Endothelial cell of umbilical vein (primary cell): Measurements from ENCODE around the gene INPP5E. TPM values are rescaled to one million over a fixed set of nuclear protein-coding genes. Genes with fewer than 3 reads are reported as not detected.
"Not testable (repeated sequence)": the region's sequence is repeated elsewhere in the genome, so short reads cannot be mapped to it uniquely, and the experiment has no call there.

Experiments
- BruUV-seq: library from RNA; stranded (reverse); fragments of 400-500 nt; replicated peaks from 2 replicates; lab custom pipeline; 2021; lab: Mats Ljungman, UMichigan
- CTCF ChIA-PET: fragments of 300-600, 350-600 bp; sonication (Branson Sonifier 250); formaldehyde crosslinking; loops from one replicate; lab custom pipeline; 2021; ENCODE audit warnings: antibody characterized with exemption, inconsistent platforms; lab: Charles Lee
- POLR2A ChIA-PET: fragments of 300-600, 350-600 bp; sonication (Branson Sonifier 250); formaldehyde crosslinking; loops from one replicate; lab custom pipeline; 2021; ENCODE audit warnings: antibody characterized with exemption, inconsistent platforms; lab: Charles Lee
- DNase-seq: peaks from one replicate; pipeline ENCODE4 v3.0.0-alpha.2; 2011; ENCODE audit warnings: low read depth, low spot score
- FAIRE-seq: peaks from 2 replicates; lab custom pipeline; 2011; peaks lifted over from hg19 to GRCh38; lab: Jason Lieb, UNC
- H2AFZ ChIP-seq: 2 replicates; pipeline ENCODE4 v1.6.0; 2012; ENCODE audit warnings: low read depth, low read length, control low read depth, inconsistent platforms
- H3K27ac ChIP-seq: 2 replicates; pipeline ENCODE4 v1.5.1; 2011; ENCODE audit warnings: low read depth, mild to moderate bottlenecking, control low read depth, low read length, moderate library complexity; ENCODE audit not compliant: insufficient read depth
- H3K27me3 ChIP-seq, 2 experiments: 2 replicates each; pipeline versions ENCODE4 v1.6.0 to v1.6.1; 2011; ENCODE audit warnings: low read length in 2 of 2, mixed read lengths in 1 of 2; ENCODE audit not compliant: control insufficient read depth in 2 of 2, insufficient read depth in 2 of 2
- H3K36me3 ChIP-seq, 2 experiments: 2 replicates in 1 of 2; 3 replicates in 1 of 2; pipeline ENCODE4 v1.5.1; 2011; ENCODE audit warnings: low read length in 2 of 2, mild to moderate bottlenecking in 1 of 2, moderate library complexity in 1 of 2; ENCODE audit not compliant: control insufficient read depth in 2 of 2, insufficient read depth in 2 of 2; ENCODE audit errors: extremely low read depth in 1 of 2
- H3K4me1 ChIP-seq: 3 replicates; pipeline ENCODE4 v1.5.1; 2011; ENCODE audit warnings: mild to moderate bottlenecking, low read length; ENCODE audit not compliant: control insufficient read depth, insufficient read depth; ENCODE audit errors: extremely low read depth
- H3K4me2 ChIP-seq: 2 replicates; pipeline ENCODE4 v1.6.1; 2011; ENCODE audit warnings: low read length, control low read depth, mixed read lengths; ENCODE audit not compliant: insufficient read depth
- H3K4me3 ChIP-seq, 3 experiments: fragments of 200-600 bp in 1 of 3; sonication (generic), shearing (Covaris generic) in 1 of 3; replicated peaks in 1 of 3; 2 replicates each; pipeline ENCODE4 v1.5.1; 2011 to 2016; ENCODE audit warnings: control low read depth in 3 of 3, low read length in 3 of 3, mild to moderate bottlenecking in 2 of 3, inconsistent platforms in 1 of 3, low read depth in 1 of 3, moderate library complexity in 1 of 3; ENCODE audit not compliant: insufficient read depth in 1 of 3
- H3K79me2 ChIP-seq: 2 replicates; pipeline ENCODE4 v1.6.0; 2012; ENCODE audit warnings: low read length, inconsistent platforms; ENCODE audit not compliant: control insufficient read depth, insufficient read depth
- H3K9ac ChIP-seq: replicated peaks from 2 replicates; pipeline ENCODE3; 2011; ENCODE audit warnings: low read length, control low read depth; ENCODE audit not compliant: insufficient read depth; ENCODE audit errors: extremely low read depth
- H3K9me1 ChIP-seq: replicated peaks from 3 replicates; pipeline ENCODE4 v1.6.0; 2011; ENCODE audit warnings: mild to moderate bottlenecking, low read length; ENCODE audit not compliant: control insufficient read depth, insufficient read depth; ENCODE audit errors: extremely low read depth
- H3K9me3 ChIP-seq: replicated peaks from 2 replicates; pipeline ENCODE4 v1.5.1; 2012; ENCODE audit warnings: low read length, inconsistent platforms; ENCODE audit not compliant: control insufficient read depth, insufficient read depth
- H4K20me1 ChIP-seq: replicated peaks from 2 replicates; pipeline ENCODE3; 2011; ENCODE audit warnings: mild to moderate bottlenecking, low read length; ENCODE audit not compliant: control insufficient read depth, insufficient read depth; ENCODE audit errors: extremely low read depth
- CTCF ChIP-seq, 2 donors: IDR thresholded peaks; 1 replicate in 1 of 2; 2 replicates in 1 of 2; pipeline ENCODE4 v1.5.1; 2011; ENCODE audit warnings: low read length in 2 of 2, mild to moderate bottlenecking in 2 of 2, moderate library complexity in 2 of 2, control low read depth in 1 of 2, inconsistent platforms in 1 of 2, low read depth in 1 of 2; ENCODE audit not compliant: insufficient read depth in 1 of 2; ENCODE audit errors: extremely low read depth in 1 of 2
- EZH2 ChIP-seq: IDR thresholded peaks from 2 replicates; pipeline ENCODE4 v1.6.1; 2012; ENCODE audit warnings: borderline replicate concordance, low read depth, mild to moderate bottlenecking, moderate library complexity, low read length, inconsistent platforms; ENCODE audit not compliant: severe bottlenecking
- FOS ChIP-seq: IDR thresholded peaks from 2 replicates; pipeline ENCODE4 v1.6.1; 2011; ENCODE audit warnings: mild to moderate bottlenecking, low read length, moderate library complexity, borderline replicate concordance; ENCODE audit not compliant: insufficient read depth
- GATA2 ChIP-seq: IDR thresholded peaks from 2 replicates; pipeline ENCODE4 v1.7.0; 2011; ENCODE audit warnings: low read depth, mild to moderate bottlenecking, moderate library complexity, mixed read lengths, low read length; ENCODE audit not compliant: insufficient read length, insufficient read depth
- JUN ChIP-seq: IDR thresholded peaks from 2 replicates; pipeline ENCODE4 v1.6.1; 2011; ENCODE audit warnings: borderline replicate concordance, low read depth; ENCODE audit not compliant: insufficient read length, insufficient read depth
- MYC ChIP-seq: IDR thresholded peaks from one replicate; pipeline ENCODE4 v1.6.1; 2011; ENCODE audit warnings: mild to moderate bottlenecking, low read depth, low read length
- POLR2A ChIP-seq: IDR thresholded peaks from 2 replicates; pipeline ENCODE4 v1.6.1; 2012; ENCODE audit warnings: low read depth, mild to moderate bottlenecking, control low read depth, low read length
- POLR2AphosphoS5 ChIP-seq: IDR thresholded peaks from 2 replicates; pipeline ENCODE4 v1.6.1; 2012; ENCODE audit warnings: low read depth, mild to moderate bottlenecking, control low read depth, low read length, moderate library complexity; ENCODE audit not compliant: insufficient read depth
- dilution Hi-C: fragments of 300-500 bp; cut with MboI; formaldehyde crosslinking; loops from one replicate; pipeline ENCODE4 v1.15.0; 2019; ENCODE audit warnings: low sequenced_read_pairs; ENCODE audit not compliant: extremely low pct_ligation_motif_present
- intact Hi-C: fragments of 100-400 bp; cut with micrococcal nuclease; formaldehyde crosslinking; loops from one replicate; pipeline ENCODE4 v1.10.0; 2022
- polyA plus RNA-seq, 4 experiments: library from polyadenylated mRNA; depleted of rRNA in 3 of 4; stranded (reverse) in 3 of 4; unstranded in 1 of 4; fragments of >200 nt; gene quantifications; 2 replicates each; pipeline versions ENCODE4 v1.2.1 to v1.2.3, GENCODE V29; 2011 to 2012; ENCODE audit warnings: missing spikeins in 1 of 4
- total RNA-seq: library from RNA; stranded (reverse); gene quantifications from 2 replicates; pipeline ENCODE4 v1.2.3, GENCODE V29; 2021
- TF ChIP-seq, protein P1 (sequence below): IDR thresholded peaks from 2 replicates; pipeline ENCODE4 v1.6.1; 2011; ENCODE audit not compliant: insufficient read depth, insufficient read length

The INPP5E gene
- total and polyA plus RNA-seq, 2 donors (not counting 3 experiments of a cell fraction or from before 2014, with no cell fraction given) = 15.0 to 24.5 TPM

DNA sequence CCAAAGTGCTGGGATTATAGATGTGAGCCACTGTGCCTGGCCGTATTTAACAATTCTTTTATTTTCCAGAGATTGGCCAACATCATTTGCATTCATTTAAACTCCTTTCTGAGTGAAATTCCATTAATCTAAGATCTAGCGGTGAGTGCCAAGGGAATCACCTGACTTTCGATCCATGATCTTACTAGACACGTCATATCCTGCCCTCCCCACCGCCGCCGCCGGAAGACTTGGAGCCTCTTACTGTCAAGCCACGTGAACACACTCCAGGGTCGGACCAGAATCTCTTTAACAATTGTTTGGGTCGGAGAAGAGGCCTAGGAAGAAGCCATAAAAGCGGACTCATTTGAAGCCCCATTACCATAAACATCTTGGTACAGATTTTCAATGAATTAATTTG is 12.9 kb downstream of the INPP5E start:
- ChIA-PET CTCF (no interaction called here), POLR2A (no interaction called here)
- no peak for TF ChIP-seq CTCF (IDR thresholded peaks at IDR 0.05; ENCODE audit: extremely low read depth in 1 of 2, insufficient read depth in 1 of 2, low read depth in 1 of 2, low read length in 2 of 2)
- TF ChIP-seq POLR2AphosphoS5 = no peak
- TF ChIP-seq, protein P1, sequence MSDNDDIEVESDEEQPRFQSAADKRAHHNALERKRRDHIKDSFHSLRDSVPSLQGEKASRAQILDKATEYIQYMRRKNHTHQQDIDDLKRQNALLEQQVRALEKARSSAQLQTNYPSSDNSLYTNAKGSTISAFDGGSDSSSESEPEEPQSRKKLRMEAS = no peak
- no peak for TF ChIP-seq EZH2
- no peak for TF ChIP-seq POLR2A
- no peak for TF ChIP-seq JUN
- TF ChIP-seq FOS = no peak
- no peak for TF ChIP-seq GATA2
- no peak for TF ChIP-seq MYC
- no peak overlapping the region for H3K9ac ChIP-seq
- BruUV-seq = no TSS peak
- peaks cover 10 to 37% of the 10 kb centered on the region in 2 experiments for H3K36me3 ChIP-seq
- no peaks in the 10 kb centered on the region for H3K9me1 ChIP-seq
- dilution Hi-C loops (no loop called here), intact Hi-C loops (no loop called here)
- no peaks in the 10 kb centered on the region for H3K79me2 ChIP-seq
- no peak overlapping the region for H2AFZ ChIP-seq
- FAIRE-seq (no peak), DNase-seq (no peak)
- no peak overlapping the region for H3K4me3 ChIP-seq
- H3K4me2 ChIP-seq = no peak overlapping the region
- no peak overlapping the region for H3K27ac ChIP-seq
- H3K27me3 ChIP-seq = no peaks in the 10 kb centered on the region
- H3K4me1 ChIP-seq = no peaks in the 10 kb centered on the region
- no peaks in the 10 kb centered on the region for H3K9me3 ChIP-seq
- H4K20me1 ChIP-seq = no peaks in the 10 kb centered on the region

DNA sequence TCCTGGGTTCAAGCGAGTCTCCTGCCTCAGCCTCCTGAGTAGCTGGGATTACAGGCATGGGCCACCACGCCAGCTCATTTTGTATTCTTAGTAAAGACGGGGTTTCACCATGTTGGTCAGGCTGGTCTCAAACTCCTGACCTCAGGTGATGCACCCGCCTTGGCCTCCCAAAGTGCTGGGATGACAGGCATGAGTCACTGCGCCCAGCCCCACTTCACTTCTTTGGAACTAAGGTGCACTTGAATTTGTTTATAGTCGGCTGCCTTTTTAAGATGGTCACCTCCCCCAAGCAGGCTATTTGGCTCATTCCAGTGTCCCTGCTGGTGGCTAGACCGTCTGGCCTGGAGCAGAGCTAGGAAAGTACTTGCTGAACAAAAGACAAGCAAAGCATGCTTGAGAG is 14.3 kb downstream of the INPP5E start:
- dilution Hi-C loops, intact Hi-C loops, FAIRE-seq, BruUV-seq, H3K9me3 ChIP-seq, H3K27ac ChIP-seq, H3K4me3 ChIP-seq, DNase-seq, H4K20me1 ChIP-seq, CTCF ChIA-PET, POLR2A ChIA-PET, H3K9ac ChIP-seq, H2AFZ ChIP-seq, H3K9me1 ChIP-seq, H3K4me1 ChIP-seq, H3K27me3 ChIP-seq, H3K79me2 ChIP-seq, H3K4me2 ChIP-seq: not testable (repeated sequence)
- peaks cover 13 to 36% of the 10 kb centered on the region in 2 experiments for H3K36me3 ChIP-seq
